Mesendoderm (in vitro differentiated cells): ENCODE measurements around the gene E2F2.

ENCODE experiments used
- DNase-seq: peaks from one replicate; pipeline ENCODE4 v3.0.0; 2013
- H2AK5ac ChIP-seq: 2 replicates; pipeline ENCODE4 v1.6.1; 2013; ENCODE audit warnings: low read length, inconsistent platforms
- H2BK120ac ChIP-seq: 2 replicates; pipeline ENCODE4 v1.6.1; 2013; ENCODE audit warnings: low read depth, mild to moderate bottlenecking, low read length, moderate library complexity, mixed read lengths
- H2BK15ac ChIP-seq: replicated peaks from 2 replicates; pipeline ENCODE4 v1.6.1; 2013; ENCODE audit warnings: low read depth, mild to moderate bottlenecking, moderate library complexity
- H2BK5ac ChIP-seq: 2 replicates; pipeline ENCODE4 v1.6.1; 2013; ENCODE audit warnings: low read length, inconsistent platforms
- H3K18ac ChIP-seq: 2 replicates; pipeline ENCODE4 v1.6.1; 2013; ENCODE audit warnings: mild to moderate bottlenecking, low read length, mixed read lengths
- H3K23ac ChIP-seq: one replicate; pipeline ENCODE4 v1.6.1; 2013; ENCODE audit warnings: low read length
- H3K27ac ChIP-seq: 2 replicates; pipeline ENCODE4 v1.5.1; 2013; ENCODE audit warnings: low read depth, mild to moderate bottlenecking, inconsistent platforms, low read length, moderate library complexity
- H3K27me3 ChIP-seq: 2 replicates; pipeline ENCODE4 v1.6.1; 2013; ENCODE audit warnings: low read length, control low read depth, mild to moderate bottlenecking, inconsistent platforms; ENCODE audit not compliant: insufficient read depth, poor library complexity
- H3K36me3 ChIP-seq: 2 replicates; pipeline ENCODE4 v1.6.1; 2013; ENCODE audit warnings: low read length, inconsistent platforms; ENCODE audit not compliant: control insufficient read depth, insufficient read depth
- H3K4ac ChIP-seq: one replicate; pipeline ENCODE4 v1.6.1; 2013; ENCODE audit warnings: low read depth, mild to moderate bottlenecking, low read length, moderate library complexity
- H3K4me1 ChIP-seq: 2 replicates; pipeline ENCODE4 v1.6.1; 2013; ENCODE audit warnings: low read depth, low read length, inconsistent platforms; ENCODE audit not compliant: control insufficient read depth
- H3K4me2 ChIP-seq: 2 replicates; pipeline ENCODE4 v1.6.1; 2013; ENCODE audit warnings: low read length
- H3K4me3 ChIP-seq: 2 replicates; pipeline ENCODE4 v1.5.1; 2013; ENCODE audit warnings: mild to moderate bottlenecking, low read length
- H3K56ac ChIP-seq: one replicate; pipeline ENCODE4 v1.6.1; 2013; ENCODE audit warnings: low read length
- H3K79me1 ChIP-seq: 2 replicates; pipeline ENCODE4 v1.6.1; 2013; ENCODE audit warnings: low read length, inconsistent platforms
- H3K79me2 ChIP-seq: 2 replicates; pipeline ENCODE4 v1.6.1; 2013; ENCODE audit warnings: mild to moderate bottlenecking, low read length; ENCODE audit not compliant: control insufficient read depth, insufficient read depth
- H3K9ac ChIP-seq: 2 replicates; pipeline ENCODE4 v1.6.1; 2013; ENCODE audit warnings: low read length, inconsistent platforms
- H4K5ac ChIP-seq: one replicate; pipeline ENCODE4 v1.6.1; 2013; ENCODE audit warnings: low read length
- H4K8ac ChIP-seq: one replicate; pipeline ENCODE4 v1.6.1; 2013; ENCODE audit warnings: low read depth, mild to moderate bottlenecking, control low read depth, low read length, moderate library complexity
- WGBS: extraction: QIAGEN DNeasy Blood & Tissue Kit; methylation state at CpG from one replicate; pipeline ENCODE4 v1.1.7; 2013; ENCODE audit warnings: low lambda C conversion rate, missing lambda C conversion rate; ENCODE audit not compliant: insufficient coverage; ENCODE audit errors: extremely low coverage; 5-methylcytosine and 5-hydroxymethylcytosine counted together

E2F2 gene

DNA sequence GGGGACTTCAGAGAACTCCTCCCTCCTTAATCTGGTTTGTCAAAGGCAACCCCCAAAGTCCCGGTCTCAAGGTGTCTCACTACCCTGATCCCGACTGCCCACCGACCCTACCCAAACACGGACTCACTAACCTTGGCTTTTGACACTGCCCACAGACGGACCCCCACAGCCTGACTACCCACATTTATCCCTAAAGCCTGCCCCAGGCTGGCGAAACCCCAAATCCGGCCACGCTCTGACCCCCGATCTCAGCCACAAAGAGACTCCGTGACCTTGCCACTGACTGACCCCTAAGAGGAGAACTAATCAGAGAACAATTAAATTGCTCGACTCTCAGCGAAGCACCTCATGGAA lies 23.1 kb upstream of the E2F2 start:
- Histone ChIP-seq H3K79me1 (no peaks in the 10 kb centered on the region), H3K4ac (peak overlapping the region; percentile 99), H3K4me2 (peak overlapping the region; percentile 34), H2BK120ac (peak overlapping the region; percentile 97), H2BK15ac (no peak overlapping the region), H3K4me1 (peaks cover 10% of the 10 kb centered on the region), H3K18ac (peak overlapping the region; percentile 54), H3K27ac (peak overlapping the region; percentile 93), H3K27me3 (no peaks in the 10 kb centered on the region), H3K79me2 (peaks cover 18% of the 10 kb centered on the region), H3K56ac (peak overlapping the region; percentile 84), H3K36me3 (peaks cover 3% of the 10 kb centered on the region), H4K8ac (no peak overlapping the region), H3K23ac (peak overlapping the region; percentile 48), H3K4me3 (no peak overlapping the region), H4K5ac (no peak overlapping the region), H3K9ac (peak overlapping the region; percentile 78), H2BK5ac (peak overlapping the region; percentile 92), H2AK5ac (peak overlapping the region; percentile 70)
- WGBS = no CpG with 5 or more reads among the region's 12 CpGs
- DNase-seq = no peak

DNA sequence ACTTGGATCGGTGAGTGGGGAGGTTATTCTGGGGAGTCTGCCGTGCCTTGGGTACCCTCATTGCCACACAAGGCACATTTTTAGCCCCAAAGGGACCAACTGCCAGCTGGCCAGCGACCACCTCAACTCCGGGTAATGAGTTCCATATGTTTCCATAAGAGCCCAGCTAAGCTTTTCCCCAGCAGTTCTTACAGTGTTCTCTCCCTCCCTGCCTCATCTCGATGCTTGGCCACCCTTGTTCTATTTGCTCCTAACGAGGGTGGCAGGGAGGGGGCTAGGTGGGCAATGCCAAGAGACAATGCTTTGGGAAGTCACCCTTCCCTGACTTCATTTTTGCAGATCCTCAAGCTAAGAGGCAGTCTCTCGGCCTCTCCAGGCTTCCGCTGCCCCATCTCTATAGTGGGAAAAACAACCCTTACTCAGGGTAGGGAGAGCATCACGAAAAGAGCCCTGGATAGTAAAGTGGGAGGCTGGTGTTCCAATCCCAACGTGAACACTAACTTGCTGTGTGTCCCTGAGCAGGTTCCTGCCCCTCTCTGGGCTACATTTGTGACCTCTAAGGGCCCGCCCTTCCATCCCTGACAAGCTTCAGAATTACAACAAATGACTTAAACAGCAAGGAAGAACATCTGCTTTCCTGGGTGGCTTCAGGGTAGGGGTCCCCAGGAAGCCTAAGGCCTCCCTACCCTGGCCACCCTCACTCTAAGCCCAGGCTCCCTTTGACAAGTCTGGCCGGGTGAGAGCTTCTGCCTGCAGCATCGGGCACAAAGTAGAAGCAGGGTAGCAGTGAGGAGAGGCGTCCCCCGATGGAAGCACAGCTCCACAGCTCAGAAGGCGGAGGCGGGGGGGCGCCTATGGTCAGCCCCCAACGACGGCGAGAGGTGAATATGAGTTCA lies 22.4 kb upstream of the E2F2 start:
- Histone ChIP-seq H2BK120ac (peak overlapping the region; percentile 97), H2BK5ac (peak overlapping the region; percentile 92), H3K27ac (peak overlapping the region; percentile 93)

DNA sequence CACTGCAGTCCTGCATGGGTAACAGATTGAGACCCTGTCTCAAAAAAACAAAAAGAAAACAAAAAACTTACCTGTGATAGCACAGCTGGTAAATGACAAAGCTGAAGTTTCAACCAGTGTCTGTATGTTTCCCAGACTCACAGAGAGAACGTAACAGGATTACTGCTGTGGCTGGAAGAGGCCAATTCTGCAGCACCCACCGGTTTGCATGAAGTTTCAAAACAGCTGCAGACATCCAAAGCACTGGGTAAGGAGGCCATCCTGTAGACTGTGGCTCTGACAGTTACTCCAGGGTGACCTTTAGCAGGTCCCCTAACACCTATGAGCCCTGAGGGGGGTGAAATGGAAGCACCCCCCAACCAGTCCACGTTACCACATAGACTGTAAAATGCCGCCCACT lies 20.8 kb upstream of the E2F2 start:
- H3K23ac ChIP-seq = no peak overlapping the region
- peaks cover 10% of the 10 kb centered on the region for H3K4me1 ChIP-seq
- H3K4me2 ChIP-seq = no peak overlapping the region
- no peak overlapping the region for H3K4ac ChIP-seq
- no peak overlapping the region for H2AK5ac ChIP-seq
- H3K36me3 ChIP-seq = no peaks in the 10 kb centered on the region
- H3K4me3 ChIP-seq = no peak overlapping the region
- H2BK15ac ChIP-seq = no peak overlapping the region
- H3K27ac ChIP-seq = no peak overlapping the region
- H3K9ac ChIP-seq = no peak overlapping the region
- no peak for DNase-seq
- H3K79me1 ChIP-seq = no peaks in the 10 kb centered on the region
- H2BK5ac ChIP-seq = no peak overlapping the region
- no peak overlapping the region for H2BK120ac ChIP-seq
- H4K8ac ChIP-seq = no peak overlapping the region
- peak overlapping the region; percentile 28 for H3K18ac ChIP-seq
- no peaks in the 10 kb centered on the region for H3K79me2 ChIP-seq
- H4K5ac ChIP-seq = no peak overlapping the region
- WGBS = no CpG with 5 or more reads among the region's 4 CpGs
- H3K56ac ChIP-seq = peak overlapping the region; percentile 40
- no peaks in the 10 kb centered on the region for H3K27me3 ChIP-seq

More for the DNA sequence above, 22.4 kb upstream of the E2F2 start:
- H4K8ac ChIP-seq = no peak overlapping the region
- H3K18ac ChIP-seq = peak overlapping the region; percentile 54
- H3K4me3 ChIP-seq = no peak overlapping the region
- no peaks in the 10 kb centered on the region for H3K27me3 ChIP-seq
- no CpG with 5 or more reads among the region's 21 CpGs for whole genome bisulfite sequencing
- H3K36me3 ChIP-seq = peaks cover under 1% of the 10 kb centered on the region
- no peak for DNase-seq
- H3K4me2 ChIP-seq = peak overlapping the region; percentile 34
- peak overlapping the region; percentile 78 for H3K9ac ChIP-seq
- H3K56ac ChIP-seq = peak overlapping the region; percentile 84
- H3K4me1 ChIP-seq = peaks cover 10% of the 10 kb centered on the region
- peaks cover 12% of the 10 kb centered on the region for H3K79me2 ChIP-seq
- no peaks in the 10 kb centered on the region for H3K79me1 ChIP-seq
- no peak overlapping the region for H3K23ac ChIP-seq
- peak overlapping the region; percentile 99 for H3K4ac ChIP-seq
- no peak overlapping the region for H2BK15ac ChIP-seq
- H2AK5ac ChIP-seq = peak overlapping the region; percentile 52
- H4K5ac ChIP-seq = no peak overlapping the region

DNA sequence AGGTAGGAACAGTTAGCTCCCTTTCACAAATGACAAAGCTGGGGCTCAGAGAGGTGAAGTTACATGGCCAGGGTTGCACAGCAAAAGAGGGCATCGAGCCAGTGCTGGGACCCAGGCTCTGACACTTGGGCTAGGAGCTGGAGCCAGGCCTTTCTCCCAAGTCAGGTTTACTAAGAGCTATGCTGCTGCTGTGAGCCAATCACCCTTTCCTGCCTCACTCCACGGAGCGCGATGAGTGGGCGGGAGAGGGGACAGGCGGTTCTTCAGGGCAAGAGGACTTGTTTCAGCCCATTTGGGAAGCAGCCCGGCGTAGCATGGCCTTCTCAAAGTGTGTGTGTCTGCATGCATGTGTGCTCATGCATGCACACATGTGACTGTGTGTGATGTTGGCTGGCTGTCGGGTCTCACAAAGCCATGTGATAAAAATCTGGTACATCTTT lies 17.7 kb upstream of the E2F2 start:
- H2BK5ac ChIP-seq = no peak overlapping the region
- H3K27ac ChIP-seq = no peak overlapping the region
- H2AK5ac ChIP-seq = no peak overlapping the region
- no peaks in the 10 kb centered on the region for H3K79me1 ChIP-seq
- no peak overlapping the region for H3K4me2 ChIP-seq
- no peak overlapping the region for H3K9ac ChIP-seq
- no peaks in the 10 kb centered on the region for H3K27me3 ChIP-seq
- H3K4ac ChIP-seq = no peak overlapping the region
- peaks cover 2% of the 10 kb centered on the region for H3K4me1 ChIP-seq
- H3K18ac ChIP-seq = no peak overlapping the region
- H4K8ac ChIP-seq = no peak overlapping the region
- H4K5ac ChIP-seq = no peak overlapping the region
- no peaks in the 10 kb centered on the region for H3K79me2 ChIP-seq
- no peak overlapping the region for H3K4me3 ChIP-seq
- H3K36me3 ChIP-seq = no peaks in the 10 kb centered on the region
- no peak overlapping the region for H2BK15ac ChIP-seq
- H3K23ac ChIP-seq = no peak overlapping the region
- WGBS = no CpG with 5 or more reads among the region's 9 CpGs
- DNase-seq = no peak
- H3K56ac ChIP-seq = no peak overlapping the region
- H2BK120ac ChIP-seq = no peak overlapping the region

DNA sequence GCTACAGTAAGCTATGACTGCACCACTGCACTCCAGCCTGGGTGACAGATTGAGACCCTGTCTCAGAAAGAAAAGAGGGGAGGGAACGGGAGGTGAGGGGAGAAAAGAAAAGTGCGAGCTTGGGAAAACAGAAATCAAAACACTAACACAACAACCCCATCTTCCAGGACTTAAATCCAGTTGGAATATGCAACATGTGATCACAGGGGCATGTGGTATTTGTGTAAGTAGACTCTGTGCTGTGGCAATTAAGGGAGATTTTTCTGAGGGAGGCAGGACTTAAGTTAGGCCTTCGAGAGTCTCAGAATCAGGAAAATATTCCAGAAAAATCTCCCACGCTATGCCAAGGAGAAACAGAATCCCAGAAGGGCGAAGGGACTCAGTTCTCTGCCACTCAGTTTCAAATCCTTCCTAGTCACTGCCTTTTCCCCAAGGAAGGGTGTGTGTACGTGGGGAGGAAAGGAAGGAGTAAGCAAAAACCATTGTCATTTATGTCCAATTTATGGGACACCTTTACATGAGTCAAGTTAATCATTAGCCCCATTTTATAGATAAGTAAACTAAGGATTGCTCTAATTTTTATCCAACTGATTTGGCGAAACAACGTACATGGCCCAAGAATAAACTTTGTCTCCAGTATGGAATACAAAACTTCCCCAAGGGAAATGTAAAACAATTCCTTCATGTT lies 16.0 kb upstream of the E2F2 start:
- H2AK5ac ChIP-seq = peak overlapping the region; percentile 25

More for the DNA sequence above, 16.0 kb upstream of the E2F2 start:
- Histone ChIP-seq H3K4me3 (no peak overlapping the region), H3K18ac (no peak overlapping the region), H3K79me2 (no peaks in the 10 kb centered on the region), H3K27ac (no peak overlapping the region), H2BK120ac (no peak overlapping the region), H2BK15ac (peak overlapping the region; percentile 14), H3K4me1 (no peaks in the 10 kb centered on the region), H3K27me3 (no peaks in the 10 kb centered on the region), H3K56ac (no peak overlapping the region), H4K8ac (no peak overlapping the region), H2BK5ac (no peak overlapping the region), H4K5ac (no peak overlapping the region), H3K23ac (no peak overlapping the region), H3K9ac (no peak overlapping the region), H3K4me2 (no peak overlapping the region), H3K79me1 (no peaks in the 10 kb centered on the region), H3K36me3 (no peaks in the 10 kb centered on the region), H3K4ac (no peak overlapping the region)
- no CpG with 5 or more reads among the region's 8 CpGs for WGBS
- no peak for DNase-seq
